ACC112 (cell line): Measurements from ENCODE around the gene DENND1C.

Source experiments
- H2AFZ ChIP-seq: fragments of 200-600 bp; sonication (generic); one replicate; pipeline ENCODE4 v1.6.0; 2017; ENCODE audit warnings: antibody characterized with exemption, low read length; ENCODE audit not compliant: unreplicated experiment
- H3K27ac ChIP-seq: fragments of 200-600 bp; sonication (generic); 2 replicates; pipeline ENCODE4 v1.5.1; 2014; ENCODE audit warnings: low read depth, mild to moderate bottlenecking, antibody characterized with exemption, low read length, moderate library complexity
- H3K27me3 ChIP-seq: fragments of 200-600 bp; sonication (generic); 2 replicates; pipeline ENCODE4 v1.6.1; 2014; ENCODE audit warnings: mild to moderate bottlenecking, antibody characterized with exemption, low read length, moderate library complexity, mixed read lengths; ENCODE audit not compliant: insufficient read depth
- H3K36me3 ChIP-seq: fragments of 200-600 bp; sonication (generic); 2 replicates; pipeline ENCODE4 v1.6.1; 2016; ENCODE audit warnings: mild to moderate bottlenecking, antibody characterized with exemption, low read length, moderate library complexity, mixed read lengths; ENCODE audit not compliant: insufficient read depth
- H3K4me1 ChIP-seq: fragments of 200-600 bp; sonication (generic); one replicate; pipeline ENCODE4 v1.6.1; 2016; ENCODE audit warnings: low read length, mixed read lengths; ENCODE audit not compliant: insufficient read depth, unreplicated experiment, control insufficient read depth
- H3K4me3 ChIP-seq: fragments of 200-600 bp; sonication (generic); 2 replicates; pipeline ENCODE4 v1.5.1; 2014; ENCODE audit warnings: mild to moderate bottlenecking, low read depth, low read length
- H3K79me2 ChIP-seq: fragments of 200-600 bp; sonication (generic); one replicate; pipeline ENCODE4 v1.6.0; 2016; ENCODE audit warnings: low read length; ENCODE audit not compliant: control insufficient read depth, unreplicated experiment, insufficient read depth

Gene DENND1C

GRCh38 chr19:6418562-6418932, 63.0 kb downstream of the DENND1C start:
- Histone ChIP-seq H2AFZ (no peak overlapping the region), H3K4me3 (no peak overlapping the region), H3K4me1 (peaks cover 10% of the 10 kb centered on the region), H3K36me3 (no peaks in the 10 kb centered on the region), H3K27ac (no peak overlapping the region), H3K79me2 (peaks cover 44% of the 10 kb centered on the region), H3K27me3 (no peaks in the 10 kb centered on the region)

- Histone ChIP-seq H3K4me3 (no peak overlapping the region), H3K36me3 (no peaks in the 10 kb centered on the region), H3K79me2 (peaks cover 38% of the 10 kb centered on the region)
Observed at GRCh38 chr19:6417713-6418561, 63.6 kb downstream of the DENND1C start.

More at GRCh38 chr19:6417713-6418561, 63.6 kb downstream of the DENND1C start:
- H3K4me1 ChIP-seq = peaks cover 6% of the 10 kb centered on the region
- H3K27ac ChIP-seq = no peak overlapping the region
- no peak overlapping the region for H2AFZ ChIP-seq
- no peaks in the 10 kb centered on the region for H3K27me3 ChIP-seq
